GM12878 (cell line): ENCODE measurements around the gene DNAH8. TPM values are rescaled to one million over a fixed set of nuclear protein-coding genes. Genes with fewer than 3 reads are reported as not detected.

Experiments used
- ATAC-seq: fragments of 200-7000 bp; cut with Tn5 transposase; 3 replicates; pipeline ENCODE4 v1.9.1; 2020; ENCODE audit warnings: mild to moderate bottlenecking, moderate library complexity
- BruUV-seq: library from RNA; stranded (reverse); fragments of 400-500 nt; replicated peaks from 2 replicates; lab custom pipeline; 2021; lab: Mats Ljungman, UMichigan
- CTCF ChIA-PET: fragments of 300-600 bp; sonication (Branson Sonifier 250); formaldehyde crosslinking; extraction: SDS; loops from one replicate; lab custom pipeline; 2021; ENCODE audit warnings: inconsistent platforms; lab: Yijun Ruan, JAX
- POLR2A ChIA-PET: fragments of 350-600 bp; formaldehyde crosslinking; extraction: SDS; loops from one replicate; lab custom pipeline; 2021; ENCODE audit warnings: inconsistent platforms; lab: Charles Lee
- RAD21 ChIA-PET: fragments of 300-600 bp; sonication (Branson Sonifier 250); formaldehyde crosslinking; loops from one replicate; lab custom pipeline; 2023; ENCODE audit warnings: antibody characterized with exemption; ENCODE audit not compliant: unreplicated experiment; lab: Charles Lee
- SMC1A ChIA-PET: fragments of 300-600 bp; sonication (Branson Sonifier 250); formaldehyde crosslinking; loops from one replicate; lab custom pipeline; 2023; ENCODE audit not compliant: unreplicated experiment, uncharacterized antibody; lab: Charles Lee
- DNase-seq: peaks from one replicate; pipeline ENCODE4 v3.0.0-alpha.2; 2011; ENCODE audit warnings: low read depth, low spot score
- FAIRE-seq: peaks from 3 replicates; lab custom pipeline; 2011; peaks lifted over from hg19 to GRCh38; lab: Jason Lieb, UNC
- H2AFZ ChIP-seq: 2 replicates; pipeline ENCODE4 v1.6.0; 2011; ENCODE audit warnings: low read depth, low read length, control low read depth; ENCODE audit not compliant: control insufficient read depth
- H3K27ac ChIP-seq: 2 replicates; pipeline ENCODE4 v1.5.1; 2011; ENCODE audit warnings: control low read depth; ENCODE audit not compliant: control insufficient read depth, insufficient read depth
- H3K27me3 ChIP-seq, 2 experiments: replicated peaks in 1 of 2; 2 replicates each; pipeline versions ENCODE4 v1.6.0 to v1.6.1; 2011; ENCODE audit warnings: low read length in 1 of 2; ENCODE audit not compliant: control insufficient read depth in 2 of 2, insufficient read depth in 2 of 2
- H3K36me3 ChIP-seq, 2 experiments: 2 replicates each; pipeline ENCODE4 v1.5.1; 2011; ENCODE audit warnings: low read length in 1 of 2; ENCODE audit not compliant: control insufficient read depth in 2 of 2, insufficient read depth in 2 of 2
- H3K4me1 ChIP-seq: 2 replicates; pipeline ENCODE4 v1.6.1; 2011; ENCODE audit warnings: mild to moderate bottlenecking, low read length, moderate library complexity, mixed read lengths; ENCODE audit not compliant: control insufficient read depth, insufficient read depth
- H3K4me2 ChIP-seq: 2 replicates; pipeline ENCODE4 v1.6.0; 2011; ENCODE audit warnings: control low read depth; ENCODE audit not compliant: control insufficient read depth, insufficient read depth
- H3K4me3 ChIP-seq: fragments of 200-600 bp; sonication (generic); 2 replicates; pipeline ENCODE4 v1.5.1; 2016
- H3K79me2 ChIP-seq: 2 replicates; pipeline ENCODE4 v1.6.0; 2011; ENCODE audit warnings: low read length; ENCODE audit not compliant: control insufficient read depth, insufficient read depth
- H3K9ac ChIP-seq: 2 replicates; pipeline ENCODE4 v1.8.0; 2011; ENCODE audit warnings: low read length, control low read depth, mixed read lengths; ENCODE audit not compliant: control insufficient read depth, insufficient read depth
- H3K9me3 ChIP-seq: replicated peaks from 3 replicates; pipeline ENCODE4 v1.5.1; 2011; ENCODE audit warnings: mild to moderate bottlenecking, low read length; ENCODE audit not compliant: control insufficient read depth, insufficient read depth
- H4K20me1 ChIP-seq: 2 replicates; pipeline ENCODE4 v1.6.0; 2011; ENCODE audit not compliant: control insufficient read depth, insufficient read depth
- ATF2 ChIP-seq: IDR thresholded peaks from 2 replicates; pipeline ENCODE4 v1.6.1; 2012; ENCODE audit warnings: low read length, inconsistent platforms
- CHD2 ChIP-seq: IDR thresholded peaks from 2 replicates; pipeline ENCODE4 v1.6.1; 2011; ENCODE audit warnings: low read depth, low read length, improper control_type of control experiment, borderline replicate concordance
- CTCF ChIP-seq, 3 experiments: IDR thresholded peaks in 2 of 3; conservative IDR thresholded peaks in 1 of 3; 2 replicates each; pipeline ENCODE4 v1.5.1; 2011; ENCODE audit warnings: low read depth in 3 of 3, low read length in 3 of 3, mild to moderate bottlenecking in 3 of 3, control low read depth in 2 of 3, moderate library complexity in 2 of 3, inconsistent platforms in 1 of 3, mixed read lengths in 1 of 3; ENCODE audit not compliant: control insufficient read depth in 2 of 3, insufficient read depth in 1 of 3; ENCODE audit errors: extremely low read depth in 1 of 3
- IKZF1 ChIP-seq: fragments of 450-650 bp; conservative IDR thresholded peaks from 2 replicates; pipeline ENCODE4 v1.6.1; 2017; ENCODE audit warnings: antibody characterized with exemption, mild to moderate bottlenecking
- IRF3 ChIP-seq: fragments of 450-650 bp; IDR thresholded peaks from 2 replicates; pipeline ENCODE4 v1.6.1; 2014; ENCODE audit warnings: mild to moderate bottlenecking
- JUNB ChIP-seq: IDR thresholded peaks from 2 replicates; pipeline ENCODE4 v1.6.1; 2016; ENCODE audit warnings: antibody characterized with exemption, mild to moderate bottlenecking
- MTA3 ChIP-seq: IDR thresholded peaks from 2 replicates; pipeline ENCODE4 v1.6.1; 2012; ENCODE audit warnings: low read length, inconsistent platforms, borderline replicate concordance
- STAT1 ChIP-seq: fragments of 450-650 bp; conservative IDR thresholded peaks from 2 replicates; pipeline ENCODE4 v1.6.1; 2014; ENCODE audit warnings: antibody characterized with exemption, mild to moderate bottlenecking
- TAF1 ChIP-seq: IDR thresholded peaks from 2 replicates; pipeline ENCODE4 v1.6.1; 2011; ENCODE audit warnings: mild to moderate bottlenecking, low read depth, low read length, borderline replicate concordance
- TARDBP ChIP-seq: IDR thresholded peaks from 2 replicates; pipeline ENCODE4 v1.6.1; 2016; ENCODE audit warnings: borderline replicate concordance
- ZBED1 ChIP-seq: IDR thresholded peaks from 2 replicates; pipeline ENCODE4 v1.6.1; 2016; ENCODE audit warnings: borderline replicate concordance
- ZBTB11 ChIP-seq: fragments of 450-650 bp; formaldehyde crosslinking; IDR thresholded peaks from 2 replicates; pipeline ENCODE4 v1.5.0; 2022; ENCODE audit warnings: mild to moderate bottlenecking, missing genetic modification characterization
- ZBTB33 ChIP-seq: fragments of 450-650 bp; IDR thresholded peaks from 2 replicates; pipeline ENCODE4 v1.6.1; 2017; ENCODE audit warnings: mild to moderate bottlenecking
- WGBS: methylation state at CpG from one replicate; pipeline ENCODE4 v1.1.6; 2016; ENCODE audit warnings: low lambda C conversion rate; ENCODE audit not compliant: insufficient replicate concordance, insufficient coverage; ENCODE audit errors: missing lambda C conversion rate; 5-methylcytosine and 5-hydroxymethylcytosine counted together
- in situ Hi-C: fragments of 300-500 bp; cut with MboI; formaldehyde crosslinking; loops from 9 replicates; pipeline ENCODE4 v1.14.3; 2018; ENCODE audit warnings: mixed read lengths
- intact Hi-C: fragments of 100-400 bp; cut with micrococcal nuclease; formaldehyde crosslinking; loops from one replicate; pipeline ENCODE4 v1.14.2; 2022; ENCODE audit not compliant: unreplicated experiment
- polyA plus RNA-seq, 11 experiments: library from polyadenylated mRNA; depleted of rRNA in 4 of 11; unstranded in 6 of 11; stranded (reverse) in 5 of 11; fragments of >200 nt; fragmentation: Nextera tagmentation in 4 of 11; fragmentation: Illumina TruSeq in 1 of 11; extraction: Ambion mirVana in 4 of 11; extraction: Trizol in 1 of 11; gene quantifications; 1 replicate in 1 of 11; 2 replicates in 10 of 11; pipeline versions ENCODE4 v1.2.1 to v1.2.3, GENCODE V29; 2011 to 2016; ENCODE audit warnings: inconsistent platforms in 2 of 11, missing spikeins in 2 of 11, low read depth in 1 of 11
- total RNA-seq, 4 experiments: library from RNA; depleted of rRNA in 3 of 4; stranded (reverse); fragments of >200 nt in 3 of 4; fragmentation: Illumina TruSeq in 1 of 4; extraction: Trizol in 1 of 4; gene quantifications; 2 replicates each; pipeline versions ENCODE4 v1.2.1 to v1.2.3, GENCODE V29; 2013 to 2021

Gene DNAH8
- total and polyA plus RNA-seq, 10 of the 15 experiments (the other 5 are each of a cell fraction or from before 2014, with no cell fraction given) = 0.02 to 0.34 (median 0.10) TPM; not detected in 3

- Histone ChIP-seq H3K4me3 (no peak overlapping the region), H3K36me3 (peaks cover 0 to 15% of the 10 kb centered on the region in 2 experiments; a peak in 2 of 4 replicates), H3K4me1 (peaks cover 13% of the 10 kb centered on the region), H3K79me2 (peaks cover 25% of the 10 kb centered on the region), H3K9ac (no peak overlapping the region), H2AFZ (no peak overlapping the region), H3K27ac (no peak overlapping the region), H3K4me2 (no peak overlapping the region), H3K27me3 (no peaks in the 10 kb centered on the region), H3K9me3 (no peaks in the 10 kb centered on the region; the same call in 2 of the 3 replicates), H4K20me1 (no peaks in the 10 kb centered on the region)
- FAIRE-seq (no peak), DNase-seq (no peak), ATAC-seq (no peak)
- intact Hi-C loops = no loop called here
- SMC1A ChIA-PET = interaction anchor here (0.8 to 2.0 kb wide), 5 partner anchors 10 to 451 kb away, joined by 3 to 12 read pairs (median 3); no protein-coding TSS in a partner anchor
- in situ Hi-C loops = no loop called here
- no TSS peak for BruUV-seq
- RAD21 ChIA-PET = interaction anchor here (1.0 kb wide), 1 partner anchor 17 kb away, joined by 3 read pairs; the partner anchor contains the start of gene GLO1
- POLR2A ChIA-PET = no interaction called here
- CTCF ChIA-PET = interaction anchor here (1.6 kb wide), 2 partner anchors 9 to 16 kb away, joined by 4 to 5 read pairs; partner anchors contain the start of gene GLO1
- 85% methylated on average over 4 of the region's 4 CpGs for WGBS
- no peak for TF ChIP-seq JUNB
- TF ChIP-seq ZBTB33 = no peak
- no peak for TF ChIP-seq IKZF1
- TF ChIP-seq ZBED1 = no peak
- TF ChIP-seq CTCF (IDR thresholded peaks at IDR 0.05 in 2 of 3, conservative IDR thresholded peaks at IDR 0.05 in 1 of 3; ENCODE audit: control insufficient read depth in 2 of 3, extremely low read depth in 1 of 3, insufficient read depth in 1 of 3, low read depth in 3 of 3, low read length in 3 of 3) = no peak
- TF ChIP-seq ZBTB11 = no peak
- no peak for TF ChIP-seq IRF3
- no peak for TF ChIP-seq CHD2
- no peak for TF ChIP-seq MTA3
- TF ChIP-seq STAT1 = no peak
- no peak for TF ChIP-seq TAF1
- TF ChIP-seq TARDBP = no peak
- TF ChIP-seq ATF2 = no peak
These were observed 28.7 kb upstream of the DNAH8 start for GRCh38 chr6:38686270-38687042.
